Measurements from ENCODE around the gene MYH1. TPM values are rescaled to one million over a fixed set of nuclear protein-coding genes. Genes with fewer than 3 reads are reported as not detected.

MYH1 gene
- total RNA-seq (2014; rRNA removed) (not detected in 2 replicates), Bru-seq, nascent RNA (not detected), BruChase-seq, experiment 1, labeled RNA remaining after a 6-hour chase (not detected), BruChase-seq, experiment 2, labeled RNA remaining after a 2-hour chase (not detected)
- long read RNA-seq = 0 reads

DNA sequence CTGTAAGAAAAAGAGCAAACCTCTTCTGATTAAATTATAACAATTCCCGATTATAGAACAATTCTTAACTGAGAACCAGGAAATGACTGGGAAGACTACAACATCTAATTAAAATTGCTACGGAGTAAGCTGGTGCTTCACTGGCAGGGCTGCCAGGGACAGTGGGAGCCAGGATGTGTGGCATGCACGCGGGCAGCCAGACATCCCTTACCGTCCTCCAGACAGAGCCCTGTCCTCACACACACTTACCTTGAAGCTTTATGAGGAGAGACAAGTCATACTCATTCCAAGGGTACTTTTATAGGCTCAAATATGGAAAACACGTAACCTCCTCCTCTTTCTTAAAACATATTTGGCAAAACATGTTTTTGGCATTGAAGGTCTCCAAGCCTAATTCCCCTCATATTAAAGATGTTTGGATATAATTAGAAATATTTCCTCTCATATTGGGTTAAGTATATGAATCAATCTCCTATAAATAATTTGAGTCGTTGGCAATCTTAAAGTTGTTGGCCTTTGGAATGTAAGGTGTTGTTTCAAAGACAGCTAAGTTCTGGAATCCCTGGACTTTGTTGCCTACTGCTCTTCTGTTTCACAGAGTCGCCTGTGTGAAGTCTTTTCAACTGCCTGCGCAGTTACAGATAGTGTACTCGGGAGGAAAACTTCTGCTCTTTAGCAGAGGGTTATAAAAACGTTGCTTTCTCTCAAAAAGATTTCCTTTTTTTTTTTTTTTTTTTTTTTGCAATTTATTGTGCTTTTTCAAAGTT, at the start of gene MYH1:
MYH1 (minus strand) TSS at position 272 of the 767 bp plus-strand sequence. CDS start 1,900 bp downstream, outside the sequence.
- no peak within 1 kb of the TSS for H3K4me2 ChIP-seq (ENCODE audit: low read length)
- no peaks in the 10 kb centered on the region for H4K20me1 ChIP-seq (ENCODE audit: low read length)
- H3K36me3 ChIP-seq (ENCODE audit: low read depth, low read length) = no peaks in the 10 kb centered on the region
- TF ChIP-seq, protein P1, sequence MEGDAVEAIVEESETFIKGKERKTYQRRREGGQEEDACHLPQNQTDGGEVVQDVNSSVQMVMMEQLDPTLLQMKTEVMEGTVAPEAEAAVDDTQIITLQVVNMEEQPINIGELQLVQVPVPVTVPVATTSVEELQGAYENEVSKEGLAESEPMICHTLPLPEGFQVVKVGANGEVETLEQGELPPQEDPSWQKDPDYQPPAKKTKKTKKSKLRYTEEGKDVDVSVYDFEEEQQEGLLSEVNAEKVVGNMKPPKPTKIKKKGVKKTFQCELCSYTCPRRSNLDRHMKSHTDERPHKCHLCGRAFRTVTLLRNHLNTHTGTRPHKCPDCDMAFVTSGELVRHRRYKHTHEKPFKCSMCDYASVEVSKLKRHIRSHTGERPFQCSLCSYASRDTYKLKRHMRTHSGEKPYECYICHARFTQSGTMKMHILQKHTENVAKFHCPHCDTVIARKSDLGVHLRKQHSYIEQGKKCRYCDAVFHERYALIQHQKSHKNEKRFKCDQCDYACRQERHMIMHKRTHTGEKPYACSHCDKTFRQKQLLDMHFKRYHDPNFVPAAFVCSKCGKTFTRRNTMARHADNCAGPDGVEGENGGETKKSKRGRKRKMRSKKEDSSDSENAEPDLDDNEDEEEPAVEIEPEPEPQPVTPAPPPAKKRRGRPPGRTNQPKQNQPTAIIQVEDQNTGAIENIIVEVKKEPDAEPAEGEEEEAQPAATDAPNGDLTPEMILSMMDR (conservative IDR thresholded peaks at IDR 0.05; ENCODE audit: low read depth, low read length) = no peak
- TF ChIP-seq EZH2 (IDR thresholded peaks at IDR 0.05; ENCODE audit: low read length, unreplicated experiment) (no peak), EZH2phosphoT487 (IDR thresholded peaks at IDR 0.05; ENCODE audit: borderline replicate concordance, low read length) (no peak)
- H3K9ac ChIP-seq (ENCODE audit: low read length) = no peak within 1 kb of the TSS
- H3K4me3 ChIP-seq (ENCODE audit: low read length) = no peak within 1 kb of the TSS
- no peaks in the 10 kb centered on the region for H3K4me1 ChIP-seq (ENCODE audit: insufficient read depth, low read length)
- peaks cover 27% of the 10 kb centered on the region for H3K27me3 ChIP-seq (ENCODE audit: low read length)
- intact Hi-C loops (cut with micrococcal nuclease) = no loop called here
- DNase-seq (no peak), ATAC-seq (no peak)
- H3K9me2 ChIP-seq (replicated peaks; ENCODE audit: low read length) = no peaks in the 10 kb centered on the region
- no peak within 1 kb of the TSS for H2AFZ ChIP-seq (ENCODE audit: low read length)
- H3F3A ChIP-seq (ENCODE audit: low read length, unreplicated experiment) = no peaks in the 10 kb centered on the region
- H3K27ac ChIP-seq (ENCODE audit: low read length) = no peak within 1 kb of the TSS
- H3K9me3 ChIP-seq (ENCODE audit: low read length) = no peaks in the 10 kb centered on the region
- ChIA-PET POLR2A (ENCODE audit: unreplicated experiment) (no interaction called here), CTCF (no interaction called here)
- H3K79me2 ChIP-seq (ENCODE audit: low read length) = no peaks in the 10 kb centered on the region
- BruUV-seq (replicated peaks) = no TSS peak

- ChIA-PET CTCF (no interaction called here), POLR2A (ENCODE audit: unreplicated experiment) (no interaction called here)
- Histone ChIP-seq H3K9ac (ENCODE audit: low read length) (no peak overlapping the region), H3K4me2 (ENCODE audit: low read length) (no peak overlapping the region), H4K20me1 (ENCODE audit: low read length) (no peaks in the 10 kb centered on the region), H3K27me3 (ENCODE audit: low read length) (peaks cover 17% of the 10 kb centered on the region), H3K27ac (ENCODE audit: low read length) (no peak overlapping the region), H3F3A (ENCODE audit: low read length, unreplicated experiment) (no peaks in the 10 kb centered on the region), H3K79me2 (ENCODE audit: low read length) (no peaks in the 10 kb centered on the region), H3K9me2 (replicated peaks; ENCODE audit: low read length) (no peaks in the 10 kb centered on the region), H2AFZ (ENCODE audit: low read length) (no peak overlapping the region), H3K4me3 (ENCODE audit: low read length) (no peak overlapping the region), H3K36me3 (ENCODE audit: low read depth, low read length) (no peaks in the 10 kb centered on the region), H3K4me1 (ENCODE audit: insufficient read depth, low read length) (no peaks in the 10 kb centered on the region), H3K9me3 (ENCODE audit: low read length) (no peaks in the 10 kb centered on the region)
- intact Hi-C loops (cut with micrococcal nuclease) = no loop called here
- DNase-seq = no peak
- TF ChIP-seq, protein P1 (conservative IDR thresholded peaks at IDR 0.05; ENCODE audit: low read depth, low read length) = no peak
- TF ChIP-seq EZH2 (IDR thresholded peaks at IDR 0.05; ENCODE audit: low read length, unreplicated experiment) (no peak), EZH2phosphoT487 (IDR thresholded peaks at IDR 0.05; ENCODE audit: borderline replicate concordance, low read length) (no peak)
- no TSS peak for BruUV-seq (replicated peaks)
- ATAC-seq = no peak
Observed at GRCh38 chr17:10563991-10564660, 45.8 kb upstream of the MYH1 start.
